Superior temporal gyrus (tissue), 1 donor: ENCODE results near the gene GPR89B.
A peak's percentile ranks its signal among the peaks of the same experiment; 100 is the strongest.
"Not testable (repeated sequence)": the region's sequence is repeated elsewhere in the genome, so short reads cannot be mapped to it uniquely, and the experiment has no call there.

Source experiments
- DNase-seq: peaks from one replicate; pipeline ENCODE4 v3.0.0-alpha.2; 2016; ENCODE audit errors: extremely low spot score

The GPR89B gene

GRCh38 chr1:147928236-147929132 lies at the start of gene GPR89B:
Gene GPR89B, plus strand, starts transcription at chr1:147928420. Its CDS starts 117 bp downstream, at chr1:147928537.
- peak; percentile 89 for DNase-seq

GRCh38 chr1:147879911-147880310 lies 48.3 kb upstream of the GPR89B start:
- DNase-seq = no peak

- no peak for DNase-seq
Measured at GRCh38 chr1:147882535-147882934, 45.7 kb upstream of the GPR89B start.

- DNase-seq = peak; percentile 14
Measured at GRCh38 chr1:147890177-147890790, 37.9 kb upstream of the GPR89B start.

- peak; percentile 40 for DNase-seq
Measured at GRCh38 chr1:147891088-147891487, 37.1 kb upstream of the GPR89B start.

GRCh38 chr1:147892216-147892615 lies 36.0 kb upstream of the GPR89B start:
- DNase-seq = peak; percentile 12

GRCh38 chr1:147892731-147893214 lies 35.4 kb upstream of the GPR89B start:
- DNase-seq = peak; percentile 83

- DNase-seq = no peak
Measured at GRCh38 chr1:147895123-147895522, 33.1 kb upstream of the GPR89B start.

- DNase-seq = no peak
Measured at GRCh38 chr1:147897029-147897752, 31.0 kb upstream of the GPR89B start.

GRCh38 chr1:147897789-147898188 lies 30.4 kb upstream of the GPR89B start:
- DNase-seq = no peak

- DNase-seq = no peak
Measured at GRCh38 chr1:147902253-147902845, 25.9 kb upstream of the GPR89B start, which contains the start of gene GJA8. Gene GJA8, plus strand, starts transcription at chr1:147902795. Its CDS starts 5,161 bp downstream, at chr1:147907956.

GRCh38 chr1:147904726-147905125 lies 23.5 kb upstream of the GPR89B start:
- no peak for DNase-seq

GRCh38 chr1:147907786-147908509 lies 20.3 kb upstream of the GPR89B start:
- DNase-seq = no peak

GRCh38 chr1:147912553-147912952 lies 15.7 kb upstream of the GPR89B start:
- DNase-seq = no peak

- DNase-seq = no peak
Measured at GRCh38 chr1:147913362-147913942, 14.8 kb upstream of the GPR89B start.

GRCh38 chr1:147919896-147920295 lies 8.3 kb upstream of the GPR89B start:
- DNase-seq = no peak

GRCh38 chr1:147924813-147925212 lies 3.4 kb upstream of the GPR89B start:
- no peak for DNase-seq

- not testable (repeated sequence) for DNase-seq
Measured at GRCh38 chr1:147927215-147927614, 1.0 kb upstream of the GPR89B start.

- not testable (repeated sequence) for DNase-seq
Measured at GRCh38 chr1:147927689-147928088, 531 bp upstream of the GPR89B start.

- DNase-seq = not testable (repeated sequence)
Measured at GRCh38 chr1:147931137-147931536, 2.9 kb downstream of the GPR89B start.

- not testable (repeated sequence) for DNase-seq
Measured at GRCh38 chr1:147935296-147935695, 7.1 kb downstream of the GPR89B start.
